Right kidney (tissue), 1 donor: ENCODE results near the gene ANO1.

Source experiments
- DNase-seq: peaks from one replicate; pipeline ENCODE4 v3.0.0-alpha.2; 2016

Gene ANO1

GRCh38 chr11:70167120-70167519, 89.0 kb downstream of the ANO1 start:
- no peak for DNase-seq

GRCh38 chr11:70167723-70168404, 89.7 kb downstream of the ANO1 start:
- DNase-seq, result no peak

GRCh38 chr11:70168405-70168754, 90.3 kb downstream of the ANO1 start:
- DNase-seq, result no peak

- no peak for DNase-seq
Observed at GRCh38 chr11:70169127-70169526, 91.0 kb downstream of the ANO1 start.

GRCh38 chr11:70169632-70170031, 91.5 kb downstream of the ANO1 start:
- DNase-seq, result no peak

GRCh38 chr11:70170596-70171210, 92.6 kb downstream of the ANO1 start:
- no peak for DNase-seq

- DNase-seq, result no peak
Observed at GRCh38 chr11:70173018-70173417, 94.9 kb downstream of the ANO1 start.

- DNase-seq, result peak; percentile 69
Observed at GRCh38 chr11:70174547-70175235, 96.6 kb downstream of the ANO1 start.

- DNase-seq, result no peak
Observed at GRCh38 chr11:70175236-70175698, 97.2 kb downstream of the ANO1 start.

GRCh38 chr11:70176940-70177689, 99.0 kb downstream of the ANO1 start:
- no peak for DNase-seq

GRCh38 chr11:70180906-70181305, 102.8 kb downstream of the ANO1 start:
- no peak for DNase-seq

- DNase-seq, result no peak
Observed at GRCh38 chr11:70182266-70182665, 104.1 kb downstream of the ANO1 start.

GRCh38 chr11:70183032-70183431, 104.9 kb downstream of the ANO1 start:
- no peak for DNase-seq

GRCh38 chr11:70183483-70184176, 105.5 kb downstream of the ANO1 start:
- DNase-seq, result no peak

GRCh38 chr11:70184396-70184795, 106.3 kb downstream of the ANO1 start:
- DNase-seq, result no peak

GRCh38 chr11:70185348-70186055, 107.4 kb downstream of the ANO1 start:
- no peak for DNase-seq

GRCh38 chr11:70186420-70186819, 108.3 kb downstream of the ANO1 start:
- DNase-seq, result no peak

- DNase-seq, result no peak
Observed at GRCh38 chr11:70186936-70187335, 108.8 kb downstream of the ANO1 start.

- no peak for DNase-seq
Observed at GRCh38 chr11:70187771-70188170, 109.7 kb downstream of the ANO1 start.

GRCh38 chr11:70189622-70190021, 111.5 kb downstream of the ANO1 start:
- no peak for DNase-seq

GRCh38 chr11:70191495-70192140, 113.5 kb downstream of the ANO1 start:
- peak; percentile 67 for DNase-seq
